Natural killer cell treated with Interleukin-12 subunit alpha and Interleukin-12 subunit beta and Interleukin-15 and Interleukin-18, amount 100 ng/mL, for 72 hours (primary cell): ENCODE data around the gene CIP2A. TPM values are rescaled to one million over a fixed set of nuclear protein-coding genes. Genes with fewer than 3 reads are reported as not detected.
A peak's percentile ranks its signal among the peaks of the same experiment; 100 is the strongest.

ENCODE experiments used
- ATAC-seq, 2 donors: fragments of 150-1000 bp; cut with Tn5 transposase in 1 of 2; sonication (Bioruptor Pico), chemical (Tn5 transposase) in 1 of 2; 2 replicates each; pipeline ENCODE4 v1.10.0; 2021
- DNase-seq: peaks from one replicate; pipeline ENCODE4 v3.0.0; 2022; ENCODE audit warnings: low spot score
- H3K27ac Mint-ChIP-seq, 2 donors: 1 replicate in 1 of 2; 2 replicates in 1 of 2; pipeline ENCODE4 v1.8.0; 2022; ENCODE audit warnings: mixed read lengths in 2 of 2, mild to moderate bottlenecking in 1 of 2, moderate library complexity in 1 of 2
- H3K27me3 Mint-ChIP-seq, 2 donors: 1 replicate in 1 of 2; 2 replicates in 1 of 2; pipeline ENCODE4 v1.8.0; 2022; ENCODE audit warnings: mixed read lengths in 2 of 2
- H3K36me3 Mint-ChIP-seq: one replicate; pipeline ENCODE4 v1.8.0; 2022; ENCODE audit warnings: mixed read lengths
- H3K4me1 Mint-ChIP-seq, 2 donors: 1 replicate in 1 of 2; 2 replicates in 1 of 2; pipeline ENCODE4 v1.8.0; 2022; ENCODE audit warnings: low read depth in 2 of 2, mixed read lengths in 2 of 2, mild to moderate bottlenecking in 1 of 2
- H3K4me3 Mint-ChIP-seq: one replicate; pipeline ENCODE4 v1.8.0; 2022; ENCODE audit warnings: mixed read lengths
- H3K9me3 Mint-ChIP-seq: 2 replicates; pipeline ENCODE4 v1.8.0; 2022; ENCODE audit warnings: mixed read lengths
- total RNA-seq, 2 donors: library from RNA; stranded (reverse); gene quantifications; one replicate each; pipeline ENCODE4 v1.2.3, GENCODE V29; 2022

The CIP2A gene
- total RNA-seq, 2 donors from 2014 or later = 27.0 to 48.1 TPM

- Mint-ChIP-seq H3K27me3 (peaks cover 15 to 20% of the 10 kb centered on the region in 2 donors), H3K4me1 (no peaks in the 10 kb centered on the region), H3K4me3 (no peak overlapping the region), H3K9me3 (no peaks in the 10 kb centered on the region), H3K36me3 (no peaks in the 10 kb centered on the region), H3K27ac (no peak overlapping the region)
- ATAC-seq (no peak), DNase-seq (no peak)
Observed at GRCh38 chr3:108513961-108514360, 75.3 kb downstream of the CIP2A start.

GRCh38 chr3:108512671-108513070, 76.6 kb downstream of the CIP2A start:
- H3K9me3 Mint-ChIP-seq = no peaks in the 10 kb centered on the region
- no peak for DNase-seq
- peaks cover 10 to 12% of the 10 kb centered on the region in 2 donors for H3K27me3 Mint-ChIP-seq
- no peaks in the 10 kb centered on the region for H3K4me1 Mint-ChIP-seq
- no peak for ATAC-seq
- H3K36me3 Mint-ChIP-seq = no peaks in the 10 kb centered on the region
- H3K27ac Mint-ChIP-seq = no peak overlapping the region
- no peak overlapping the region for H3K4me3 Mint-ChIP-seq

- DNase-seq = no peak
- no peaks in the 10 kb centered on the region for H3K4me1 Mint-ChIP-seq
- H3K27ac Mint-ChIP-seq = no peak overlapping the region
- no peak for ATAC-seq
- H3K36me3 Mint-ChIP-seq = no peaks in the 10 kb centered on the region
- no peaks in the 10 kb centered on the region for H3K9me3 Mint-ChIP-seq
- H3K4me3 Mint-ChIP-seq = no peak overlapping the region
- H3K27me3 Mint-ChIP-seq = peaks cover 5 to 6% of the 10 kb centered on the region in 2 donors
Observed at GRCh38 chr3:108511490-108511889, 77.7 kb downstream of the CIP2A start.

- Mint-ChIP-seq H3K4me3 (no peak overlapping the region), H3K36me3 (no peaks in the 10 kb centered on the region), H3K27ac (no peak overlapping the region), H3K4me1 (no peaks in the 10 kb centered on the region), H3K9me3 (no peaks in the 10 kb centered on the region), H3K27me3 (peaks cover 5 to 9% of the 10 kb centered on the region in 2 donors)
- no peak for ATAC-seq
- DNase-seq = no peak
Observed at GRCh38 chr3:108511055-108511454, 78.2 kb downstream of the CIP2A start.

- no peak within 1 kb of the TSS for H3K4me3 Mint-ChIP-seq
- ATAC-seq = no peak
- no peaks in the 10 kb centered on the region for H3K36me3 Mint-ChIP-seq
- peaks cover 2 to 6% of the 10 kb centered on the region in 2 donors for H3K27me3 Mint-ChIP-seq
- H3K9me3 Mint-ChIP-seq = no peaks in the 10 kb centered on the region
- no peak within 1 kb of the TSS for H3K27ac Mint-ChIP-seq
- no peak for DNase-seq
- no peaks in the 10 kb centered on the region for H3K4me1 Mint-ChIP-seq
Observed at GRCh38 chr3:108510496-108510895, 78.7 kb downstream of the CIP2A start, which contains the start of gene MYH15. Gene MYH15 (minus strand): TSS chr3:108510596. CDS start chr3:108510530, 66 bp downstream.

GRCh38 chr3:108509871-108510270, 79.4 kb downstream of the CIP2A start:
- Mint-ChIP-seq H3K4me1 (no peaks in the 10 kb centered on the region), H3K27me3 (peaks cover 0 to 3% of the 10 kb centered on the region in 2 donors), H3K9me3 (no peaks in the 10 kb centered on the region), H3K27ac (no peak overlapping the region), H3K4me3 (no peak overlapping the region), H3K36me3 (no peaks in the 10 kb centered on the region)
- no peak for ATAC-seq
- DNase-seq = no peak

- DNase-seq (no peak), ATAC-seq (no peak)
- Mint-ChIP-seq H3K36me3 (no peaks in the 10 kb centered on the region), H3K27ac (no peak overlapping the region), H3K4me1 (no peaks in the 10 kb centered on the region), H3K9me3 (no peaks in the 10 kb centered on the region), H3K27me3 (peaks cover 0 to 3% of the 10 kb centered on the region in 2 donors), H3K4me3 (no peak overlapping the region)
Observed at GRCh38 chr3:108509263-108509662, 80.0 kb downstream of the CIP2A start.

- H3K27ac Mint-ChIP-seq = no peak overlapping the region
- H3K4me3 Mint-ChIP-seq = no peak overlapping the region
- no peaks in the 10 kb centered on the region for H3K36me3 Mint-ChIP-seq
- H3K27me3 Mint-ChIP-seq = peaks cover 0 to 4% of the 10 kb centered on the region in 2 donors
- ATAC-seq (no peak), DNase-seq (no peak)
- no peaks in the 10 kb centered on the region for H3K9me3 Mint-ChIP-seq
- H3K4me1 Mint-ChIP-seq = no peaks in the 10 kb centered on the region
Observed at GRCh38 chr3:108507902-108508301, 81.3 kb downstream of the CIP2A start.

- Mint-ChIP-seq H3K4me3 (no peak overlapping the region), H3K9me3 (no peaks in the 10 kb centered on the region), H3K4me1 (no peaks in the 10 kb centered on the region), H3K36me3 (no peaks in the 10 kb centered on the region), H3K27me3 (peaks cover 0 to 7% of the 10 kb centered on the region in 2 donors), H3K27ac (peak overlapping the region in 1 of 2 donors; percentile 17)
- ATAC-seq (peak in 1 of 2 donors; percentile 62), DNase-seq (no peak)
Observed at GRCh38 chr3:108505811-108506210, 83.4 kb downstream of the CIP2A start.

GRCh38 chr3:108503722-108504121, 85.5 kb downstream of the CIP2A start:
- Mint-ChIP-seq H3K4me1 (no peaks in the 10 kb centered on the region), H3K4me3 (no peak overlapping the region), H3K9me3 (no peaks in the 10 kb centered on the region), H3K36me3 (no peaks in the 10 kb centered on the region), H3K27ac (no peak overlapping the region), H3K27me3 (peaks cover 0 to 7% of the 10 kb centered on the region in 2 donors)
- no peak for DNase-seq
- ATAC-seq = no peak

- ATAC-seq (no peak), DNase-seq (no peak)
- Mint-ChIP-seq H3K36me3 (no peaks in the 10 kb centered on the region), H3K4me3 (no peak overlapping the region), H3K4me1 (no peaks in the 10 kb centered on the region), H3K9me3 (no peaks in the 10 kb centered on the region), H3K27me3 (peaks cover 0 to 7% of the 10 kb centered on the region in 2 donors), H3K27ac (no peak overlapping the region)
Observed at GRCh38 chr3:108501535-108501934, 87.7 kb downstream of the CIP2A start.

- no peaks in the 10 kb centered on the region for H3K9me3 Mint-ChIP-seq
- no peak overlapping the region for H3K4me3 Mint-ChIP-seq
- ATAC-seq = no peak
- no peak overlapping the region for H3K27ac Mint-ChIP-seq
- no peak for DNase-seq
- H3K27me3 Mint-ChIP-seq = peaks cover 0 to 4% of the 10 kb centered on the region in 2 donors
- H3K36me3 Mint-ChIP-seq = no peaks in the 10 kb centered on the region
- no peaks in the 10 kb centered on the region for H3K4me1 Mint-ChIP-seq
Observed at GRCh38 chr3:108500728-108501127, 88.5 kb downstream of the CIP2A start.

Other genes starting within 250 kb of the CIP2A start
- gene MYH15, start 78.8 kb downstream of the CIP2A start, total RNA-seq = 1 to 10 TPM in 1 of 2 donors, under 1 TPM in 1; 0.14 to 1.1 TPM
- gene DZIP3, start 284 bp upstream of the CIP2A start, total RNA-seq = 10 to 100 TPM in 1 of 2 donors, 1 to 10 TPM in 1; 7.7 to 10.1 TPM
- not detected for gene RETNLB, start 168.0 kb upstream of the CIP2A start, total RNA-seq
- 1 to 10 TPM; 2.7 to 3.0 TPM for gene TRAT1, start 233.3 kb upstream of the CIP2A start, total RNA-seq